Measurements from ENCODE around the gene LRFN5. TPM values are rescaled to one million over a fixed set of nuclear protein-coding genes. Genes with fewer than 3 reads are reported as not detected.

Gene LRFN5
- total RNA-seq, 1 donor from 2014 or later, result 7.3 TPM

- no peaks in the 10 kb centered on the region for H3K36me3 Mint-ChIP-seq (ENCODE audit: unreplicated experiment)
- H3K9me3 Mint-ChIP-seq (ENCODE audit: unreplicated experiment), result no peaks in the 10 kb centered on the region
- no peak overlapping the region for H3K4me3 Mint-ChIP-seq (ENCODE audit: unreplicated experiment)
- no peaks in the 10 kb centered on the region for H3K27me3 Mint-ChIP-seq (ENCODE audit: unreplicated experiment)
- H3K4me1 Mint-ChIP-seq (ENCODE audit: low read depth, unreplicated experiment), result no peaks in the 10 kb centered on the region
- H3K27ac Mint-ChIP-seq (ENCODE audit: unreplicated experiment), result no peak overlapping the region
- TF ChIP-seq CTCF (IDR thresholded peaks at IDR 0.05; ENCODE audit: partially characterized antibody, unreplicated experiment), result no peak
- no peak for DNase-seq
Measured at GRCh38 chr14:41641690-41642089, 35.0 kb downstream of the LRFN5 start.

GRCh38 chr14:41642367-41642766 is 35.7 kb downstream of the LRFN5 start:
- no peaks in the 10 kb centered on the region for H3K4me1 Mint-ChIP-seq (ENCODE audit: low read depth, unreplicated experiment)
- H3K27ac Mint-ChIP-seq (ENCODE audit: unreplicated experiment), result no peak overlapping the region
- no peak for DNase-seq
- no peak overlapping the region for H3K4me3 Mint-ChIP-seq (ENCODE audit: unreplicated experiment)
- TF ChIP-seq CTCF (IDR thresholded peaks at IDR 0.05; ENCODE audit: partially characterized antibody, unreplicated experiment), result no peak
- H3K9me3 Mint-ChIP-seq (ENCODE audit: unreplicated experiment), result no peaks in the 10 kb centered on the region
- no peaks in the 10 kb centered on the region for H3K27me3 Mint-ChIP-seq (ENCODE audit: unreplicated experiment)
- H3K36me3 Mint-ChIP-seq (ENCODE audit: unreplicated experiment), result no peaks in the 10 kb centered on the region

GRCh38 chr14:41642789-41643188 is 36.1 kb downstream of the LRFN5 start:
- Mint-ChIP-seq H3K36me3 (ENCODE audit: unreplicated experiment) (no peaks in the 10 kb centered on the region), H3K4me3 (ENCODE audit: unreplicated experiment) (no peak overlapping the region), H3K4me1 (ENCODE audit: low read depth, unreplicated experiment) (no peaks in the 10 kb centered on the region), H3K9me3 (ENCODE audit: unreplicated experiment) (no peaks in the 10 kb centered on the region), H3K27ac (ENCODE audit: unreplicated experiment) (no peak overlapping the region), H3K27me3 (ENCODE audit: unreplicated experiment) (no peaks in the 10 kb centered on the region)
- no peak for DNase-seq
- TF ChIP-seq CTCF (IDR thresholded peaks at IDR 0.05; ENCODE audit: partially characterized antibody, unreplicated experiment), result no peak

GRCh38 chr14:41644606-41645005 is 37.9 kb downstream of the LRFN5 start:
- Mint-ChIP-seq H3K27me3 (ENCODE audit: unreplicated experiment) (no peaks in the 10 kb centered on the region), H3K4me3 (ENCODE audit: unreplicated experiment) (no peak overlapping the region), H3K36me3 (ENCODE audit: unreplicated experiment) (no peaks in the 10 kb centered on the region), H3K9me3 (ENCODE audit: unreplicated experiment) (no peaks in the 10 kb centered on the region), H3K4me1 (ENCODE audit: low read depth, unreplicated experiment) (no peaks in the 10 kb centered on the region), H3K27ac (ENCODE audit: unreplicated experiment) (no peak overlapping the region)
- DNase-seq, result no peak
- TF ChIP-seq CTCF (IDR thresholded peaks at IDR 0.05; ENCODE audit: partially characterized antibody, unreplicated experiment), result no peak

- H3K4me1 Mint-ChIP-seq (ENCODE audit: low read depth, unreplicated experiment), result no peaks in the 10 kb centered on the region
- no peak overlapping the region for H3K27ac Mint-ChIP-seq (ENCODE audit: unreplicated experiment)
- no peak for TF ChIP-seq CTCF (IDR thresholded peaks at IDR 0.05; ENCODE audit: partially characterized antibody, unreplicated experiment)
- no peak for DNase-seq
- H3K4me3 Mint-ChIP-seq (ENCODE audit: unreplicated experiment), result no peak overlapping the region
- no peaks in the 10 kb centered on the region for H3K9me3 Mint-ChIP-seq (ENCODE audit: unreplicated experiment)
- H3K27me3 Mint-ChIP-seq (ENCODE audit: unreplicated experiment), result no peaks in the 10 kb centered on the region
- H3K36me3 Mint-ChIP-seq (ENCODE audit: unreplicated experiment), result no peaks in the 10 kb centered on the region
Measured at GRCh38 chr14:41650802-41651201, 44.1 kb downstream of the LRFN5 start.

Data from glutamatergic neuron (in vitro differentiated cells).